Measurements from ENCODE around the gene KIF1B. TPM values are rescaled to one million over a fixed set of nuclear protein-coding genes. Genes with fewer than 3 reads are reported as not detected.

Gene KIF1B
- total RNA-seq, 6 experiments from 2014 or later = 21.7 to 29.4 (median 23.2) TPM

GRCh38 chr1:10399444-10399941 lies 189.1 kb downstream of the KIF1B start:
- ATAC-seq (peak in 3 of 4 donors; percentile 2 to 6 (median 2)), DNase-seq (peak in 2 of 3 donors; percentile 40 to 66)
- 2% methylated on average over 24 of the region's 42 CpGs for WGBS (ENCODE audit: insufficient coverage, low coverage, low lambda C conversion rate, missing lambda C conversion rate)

GRCh38 chr1:10400013-10400412 lies 189.6 kb downstream of the KIF1B start:
- no peak for DNase-seq
- no peak for TF ChIP-seq CTCF (IDR thresholded peaks at IDR 0.05)
- no peak for TF ChIP-seq POLR2A (IDR thresholded peaks at IDR 0.05)
- no peaks in the 10 kb centered on the region for H3K9me3 ChIP-seq

More at GRCh38 chr1:10399444-10399941, 189.1 kb downstream of the KIF1B start:
- H3K4me3 ChIP-seq = peak overlapping the region; percentile 86 to 96 (median 96)
- H3K4me1 ChIP-seq = peaks cover 0 to 21% (median 5%) of the 10 kb centered on the region in 4 donors
- peak overlapping the region; percentile 73 to 94 (median 87) for H3K27ac ChIP-seq
- intact Hi-C loops (cut with DNase I) = no loop called here
- TF ChIP-seq POLR2A (IDR thresholded peaks at IDR 0.05) (no peak), CTCF (IDR thresholded peaks at IDR 0.05) (no peak)
- H3K27me3 ChIP-seq = no peaks in the 10 kb centered on the region
- peaks cover 0 to 28% (median 10%) of the 10 kb centered on the region in 4 donors for H3K36me3 ChIP-seq
- no peaks in the 10 kb centered on the region for H3K9me3 ChIP-seq

GRCh38 chr1:10401281-10401680 lies 190.9 kb downstream of the KIF1B start:
- no peaks in the 10 kb centered on the region for H3K27me3 ChIP-seq
- ATAC-seq (no peak), DNase-seq (no peak)
- peak overlapping the region in 1 of 3 donors; percentile 96 for H3K4me3 ChIP-seq
- H3K27ac ChIP-seq = peak overlapping the region in 1 of 3 donors; percentile 94
- TF ChIP-seq CTCF (IDR thresholded peaks at IDR 0.05) (no peak), POLR2A (IDR thresholded peaks at IDR 0.05) (no peak)
- peaks cover 0 to 21% (median 5%) of the 10 kb centered on the region in 4 donors for H3K4me1 ChIP-seq
- no peaks in the 10 kb centered on the region for H3K9me3 ChIP-seq
- intact Hi-C loops (cut with DNase I) = no loop called here
- peaks cover 0 to 46% (median 20%) of the 10 kb centered on the region in 4 donors for H3K36me3 ChIP-seq
- 30% methylated on average over 1 of the region's 1 CpG for WGBS (ENCODE audit: insufficient coverage, low coverage, low lambda C conversion rate, missing lambda C conversion rate)

More at GRCh38 chr1:10400013-10400412, 189.6 kb downstream of the KIF1B start:
- Histone ChIP-seq H3K27ac (peak overlapping the region; percentile 73 to 94 (median 87)), H3K4me1 (peaks cover 0 to 21% (median 5%) of the 10 kb centered on the region in 4 donors), H3K36me3 (peaks cover 0 to 33% (median 13%) of the 10 kb centered on the region in 4 donors), H3K27me3 (no peaks in the 10 kb centered on the region), H3K4me3 (peak overlapping the region; percentile 86 to 96 (median 96))
- 41% methylated on average over 7 of the region's 8 CpGs for WGBS (ENCODE audit: insufficient coverage, low coverage, low lambda C conversion rate, missing lambda C conversion rate)
- intact Hi-C loops (cut with DNase I) = no loop called here
- peak in 1 of 4 donors; percentile 0 for ATAC-seq

- H3K36me3 ChIP-seq = peaks cover 0 to 61% (median 27%) of the 10 kb centered on the region in 4 donors
These were observed 192.4 kb downstream of the KIF1B start for GRCh38 chr1:10402729-10403274.

More at GRCh38 chr1:10402729-10403274, 192.4 kb downstream of the KIF1B start:
- H3K4me3 ChIP-seq = no peak overlapping the region
- H3K9me3 ChIP-seq = no peaks in the 10 kb centered on the region
- ATAC-seq (no peak), DNase-seq (no peak)
- TF ChIP-seq CTCF (IDR thresholded peaks at IDR 0.05) = no peak
- no peak for TF ChIP-seq POLR2A (IDR thresholded peaks at IDR 0.05)
- H3K27me3 ChIP-seq = no peaks in the 10 kb centered on the region
- no peak overlapping the region for H3K27ac ChIP-seq
- peaks cover 0 to 19% (median 5%) of the 10 kb centered on the region in 4 donors for H3K4me1 ChIP-seq
- 88% methylated on average over 6 of the region's 9 CpGs for WGBS (ENCODE audit: insufficient coverage, low coverage, low lambda C conversion rate, missing lambda C conversion rate)
- intact Hi-C loops (cut with DNase I) = no loop called here

All from right lobe of liver (tissue), 6 donors.